ENCODE results near the gene TOLLIP.

TOLLIP gene

DNA sequence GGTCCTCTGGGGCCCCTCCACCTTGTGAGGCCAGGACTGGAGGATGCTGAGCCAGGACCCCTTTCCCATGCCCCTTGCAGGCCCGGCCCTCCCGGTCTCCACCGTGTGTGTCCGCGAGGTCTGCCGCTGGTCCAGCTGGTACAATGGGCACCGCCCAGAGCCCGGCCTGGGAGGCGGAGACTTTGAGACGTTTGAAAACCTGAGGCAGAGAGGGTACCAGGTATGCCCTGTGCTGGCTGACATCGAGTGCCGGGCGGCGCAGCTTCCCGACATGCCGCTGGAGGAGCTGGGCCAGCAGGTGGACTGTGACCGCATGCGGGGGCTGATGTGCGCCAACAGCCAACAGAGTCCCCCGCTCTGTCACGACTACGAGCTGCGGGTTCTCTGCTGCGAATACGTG is 68.7 kb downstream of the TOLLIP start:
- no peak for DNase-seq

DNA sequence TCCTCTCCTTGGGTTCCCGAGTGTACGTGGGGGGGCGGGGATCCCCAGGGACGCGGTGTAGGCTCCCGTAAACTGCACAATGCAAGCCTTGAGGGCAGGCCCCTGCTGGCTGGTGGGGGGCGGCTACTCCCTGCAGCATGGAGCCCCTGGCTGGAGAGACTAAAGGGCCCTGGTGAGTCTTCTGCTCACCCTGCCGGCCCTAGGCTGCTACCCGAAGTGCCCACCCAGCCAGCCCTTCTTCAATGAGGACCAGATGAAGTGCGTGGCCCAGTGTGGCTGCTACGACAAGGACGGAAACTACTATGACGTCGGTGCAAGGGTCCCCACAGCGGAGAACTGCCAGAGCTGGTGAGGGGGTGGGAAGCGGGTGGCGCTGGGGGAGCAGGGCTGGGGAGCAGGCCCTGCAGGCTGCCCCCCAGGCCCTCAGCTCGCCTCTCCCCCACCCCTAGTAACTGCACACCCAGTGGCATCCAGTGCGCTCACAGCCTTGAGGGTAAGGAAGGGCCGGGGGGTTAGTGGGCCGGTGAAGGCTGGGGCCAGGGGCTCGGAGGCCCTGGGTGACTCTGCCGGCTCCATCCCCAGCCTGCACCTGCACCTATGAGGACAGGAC is 69.7 kb downstream of the TOLLIP start:
- DNase-seq, result no peak

DNA sequence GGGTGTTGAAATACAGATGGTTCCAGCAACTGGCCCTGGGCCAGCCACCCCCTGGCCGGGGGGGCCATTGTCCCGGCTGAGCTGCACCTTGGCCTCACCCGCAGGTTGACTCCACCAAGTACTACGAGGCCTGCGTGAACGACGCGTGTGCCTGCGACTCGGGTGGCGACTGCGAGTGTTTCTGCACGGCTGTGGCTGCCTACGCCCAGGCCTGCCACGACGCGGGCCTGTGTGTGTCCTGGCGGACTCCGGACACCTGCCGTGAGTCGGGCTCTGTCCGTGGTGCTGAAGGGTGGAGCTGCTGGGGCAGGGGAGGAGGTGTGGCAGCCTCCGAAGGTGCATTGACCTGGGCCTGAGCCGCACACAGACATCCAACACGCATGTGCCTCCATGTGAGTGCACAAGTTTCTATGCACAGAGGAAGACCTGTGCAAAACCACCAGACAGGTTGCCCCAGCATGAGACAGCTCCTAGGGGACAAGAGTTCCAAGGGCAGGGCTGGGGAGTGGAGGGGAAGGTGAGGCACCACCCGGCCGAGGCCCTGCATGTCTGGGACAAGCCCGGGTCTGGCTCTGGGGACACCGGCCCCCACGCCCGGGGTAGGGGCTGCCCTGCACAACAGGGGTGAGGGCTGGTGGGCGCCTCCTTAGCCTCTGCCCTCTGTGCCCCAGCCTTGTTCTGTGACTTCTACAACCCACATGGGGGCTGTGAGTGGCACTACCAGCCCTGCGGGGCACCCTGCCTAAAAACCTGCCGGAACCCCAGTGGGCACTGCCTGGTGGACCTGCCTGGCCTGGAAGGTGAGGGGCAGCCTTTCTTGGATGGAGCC is 70.5 kb downstream of the TOLLIP start:
- no peak for DNase-seq

DNA sequence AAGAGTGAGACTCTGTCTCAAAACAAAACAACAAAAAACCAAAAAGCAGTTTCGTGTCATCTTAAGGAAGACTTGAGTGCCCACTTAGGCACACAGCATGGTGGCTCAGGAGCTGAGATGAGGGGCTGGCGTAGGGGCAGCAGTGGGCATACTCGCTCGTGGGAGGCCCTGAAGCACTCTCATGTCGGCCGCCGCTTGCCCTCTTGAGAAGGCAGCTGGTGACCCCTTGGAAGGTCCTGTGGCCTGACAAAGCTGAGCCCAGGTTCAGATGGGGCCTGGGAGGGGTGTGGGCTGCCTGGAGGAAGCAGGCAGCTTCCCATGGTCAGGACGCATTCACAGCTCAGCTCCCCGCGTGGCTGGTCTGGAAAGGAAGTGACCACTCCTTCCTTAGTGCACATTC is 71.6 kb downstream of the TOLLIP start:
- no peak for DNase-seq

DNA sequence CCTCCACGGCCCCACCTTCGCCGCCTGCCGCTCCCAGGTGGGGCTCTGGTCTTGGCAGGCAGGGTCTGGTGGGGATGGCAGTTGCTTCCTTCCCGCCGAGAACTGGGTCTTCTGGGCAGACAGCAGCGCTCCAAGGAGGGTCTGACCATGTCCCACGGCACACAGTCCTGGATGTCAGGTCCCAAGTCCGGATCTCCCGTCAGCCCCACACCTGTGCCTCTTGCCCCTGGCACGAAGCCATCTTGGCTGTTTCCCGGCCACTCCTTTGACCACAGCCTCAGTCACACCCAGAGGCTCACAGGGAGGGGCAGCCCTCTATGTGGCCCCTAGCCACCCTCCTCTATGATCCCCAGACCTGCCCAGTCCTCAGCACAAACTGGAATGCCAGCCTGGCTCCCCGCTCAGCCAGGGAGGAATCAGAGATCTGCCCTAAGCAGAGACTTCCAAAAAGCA is 72.3 kb downstream of the TOLLIP start:
- DNase-seq, result no peak

DNA sequence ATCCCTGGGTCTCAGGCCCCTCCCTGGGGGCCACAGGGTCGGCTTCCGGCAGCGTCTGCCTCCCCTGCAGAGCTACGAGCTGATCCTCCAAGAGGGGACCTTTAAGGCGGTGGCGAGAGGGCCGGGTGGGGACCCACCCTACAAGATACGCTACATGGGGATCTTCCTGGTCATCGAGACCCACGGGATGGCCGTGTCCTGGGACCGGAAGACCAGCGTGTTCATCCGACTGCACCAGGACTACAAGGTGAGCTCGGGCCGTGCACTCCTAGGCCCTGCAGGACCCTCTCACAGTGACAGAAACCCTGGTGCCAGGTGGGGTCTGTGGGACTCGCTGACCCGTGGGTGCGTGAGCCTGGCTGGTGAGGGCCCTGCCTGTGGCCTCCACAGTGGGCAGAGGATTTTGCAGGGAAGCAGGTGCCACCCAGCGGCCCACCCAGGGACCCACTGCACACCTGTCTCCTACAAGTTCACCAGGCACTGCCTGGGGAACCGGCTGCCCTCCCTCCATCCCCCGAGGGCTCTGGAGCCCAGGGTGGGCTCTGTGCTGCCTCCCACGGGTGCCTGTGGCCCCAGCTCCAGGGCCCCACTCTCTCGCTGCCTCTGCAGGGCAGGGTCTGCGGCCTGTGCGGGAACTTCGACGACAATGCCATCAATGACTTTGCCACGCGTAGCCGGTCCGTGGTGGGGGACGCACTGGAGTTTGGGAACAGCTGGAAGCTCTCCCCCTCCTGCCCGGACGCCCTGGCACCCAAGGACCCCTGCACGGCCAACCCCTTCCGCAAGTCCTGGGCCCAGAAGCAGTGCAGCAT is 72.9 kb downstream of the TOLLIP start:
- no peak for DNase-seq

DNA sequence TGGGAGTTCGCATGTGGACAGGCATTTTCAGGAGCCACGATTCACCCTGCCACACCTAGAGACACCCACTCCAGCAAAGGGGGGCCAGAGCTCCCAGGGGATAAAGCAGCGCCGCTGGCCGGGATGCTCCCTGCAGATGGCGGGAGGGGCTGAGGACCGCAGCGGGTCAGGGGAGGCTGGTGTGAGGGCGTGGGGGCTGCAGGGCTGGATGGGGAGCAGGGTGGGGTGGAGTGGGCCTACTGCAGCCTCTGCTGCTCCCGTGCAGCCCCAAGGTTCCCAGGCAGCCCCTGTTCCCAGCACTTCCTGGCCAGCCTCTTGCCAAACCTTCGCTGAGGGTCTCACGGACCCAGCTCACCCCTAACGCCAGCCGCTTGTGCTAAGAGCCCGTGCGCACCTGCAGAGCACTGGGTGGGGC is 73.5 kb downstream of the TOLLIP start:
- DNase-seq, result no peak

DNA sequence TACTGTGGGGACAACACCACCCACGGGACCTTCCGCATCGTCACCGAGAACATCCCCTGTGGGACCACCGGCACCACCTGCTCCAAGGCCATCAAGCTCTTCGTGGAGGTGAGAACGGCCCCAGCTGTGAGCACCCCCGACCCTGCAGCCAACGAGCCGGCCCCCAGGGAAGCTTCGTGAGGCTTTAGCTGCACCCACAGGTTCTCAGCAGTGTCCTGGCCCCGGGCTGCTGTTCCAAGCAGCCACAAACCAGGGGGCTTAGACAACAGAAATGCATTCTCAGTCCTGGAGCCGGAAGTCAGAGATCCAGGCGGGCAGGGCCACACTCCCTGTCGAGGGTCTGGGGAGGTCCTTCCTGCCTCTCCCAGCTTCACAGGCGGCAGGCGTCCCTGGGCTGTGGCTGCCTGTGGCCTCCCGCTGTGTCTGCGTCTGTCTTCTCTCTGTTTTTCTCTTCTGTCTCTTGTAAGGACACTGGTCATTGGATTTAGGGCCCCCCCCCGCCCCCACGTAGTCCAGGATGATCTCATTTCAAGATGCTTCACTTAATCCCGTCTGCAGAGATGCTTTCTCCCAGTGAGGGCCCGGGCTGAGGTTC is 74.0 kb downstream of the TOLLIP start:
- no peak for DNase-seq

DNA sequence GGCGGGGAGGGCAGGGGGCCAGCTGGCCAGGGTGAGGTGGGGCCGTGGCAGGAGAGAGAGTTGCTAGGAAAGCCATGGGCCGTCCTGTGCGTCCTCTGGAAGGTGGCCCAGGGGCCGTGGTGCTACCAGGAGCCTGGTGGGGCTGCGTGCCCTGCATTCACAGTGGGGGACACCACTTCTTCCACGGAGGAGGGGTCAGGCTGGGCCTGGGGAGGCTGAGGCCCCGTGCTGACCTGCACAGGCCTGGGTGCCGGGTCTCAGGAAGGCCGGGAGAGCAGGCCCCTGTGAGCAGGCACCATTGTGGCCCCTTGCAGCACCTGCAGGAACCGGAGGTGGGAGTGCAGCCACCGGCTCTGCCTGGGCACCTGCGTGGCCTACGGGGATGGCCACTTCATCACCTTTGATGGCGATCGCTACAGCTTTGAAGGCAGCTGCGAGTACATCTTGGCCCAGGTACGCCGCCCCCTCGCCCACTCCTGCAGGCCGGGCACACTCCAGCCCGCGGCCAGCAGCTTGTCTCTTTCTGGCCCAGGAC is 74.6 kb downstream of the TOLLIP start:
- no peak for DNase-seq

DNA sequence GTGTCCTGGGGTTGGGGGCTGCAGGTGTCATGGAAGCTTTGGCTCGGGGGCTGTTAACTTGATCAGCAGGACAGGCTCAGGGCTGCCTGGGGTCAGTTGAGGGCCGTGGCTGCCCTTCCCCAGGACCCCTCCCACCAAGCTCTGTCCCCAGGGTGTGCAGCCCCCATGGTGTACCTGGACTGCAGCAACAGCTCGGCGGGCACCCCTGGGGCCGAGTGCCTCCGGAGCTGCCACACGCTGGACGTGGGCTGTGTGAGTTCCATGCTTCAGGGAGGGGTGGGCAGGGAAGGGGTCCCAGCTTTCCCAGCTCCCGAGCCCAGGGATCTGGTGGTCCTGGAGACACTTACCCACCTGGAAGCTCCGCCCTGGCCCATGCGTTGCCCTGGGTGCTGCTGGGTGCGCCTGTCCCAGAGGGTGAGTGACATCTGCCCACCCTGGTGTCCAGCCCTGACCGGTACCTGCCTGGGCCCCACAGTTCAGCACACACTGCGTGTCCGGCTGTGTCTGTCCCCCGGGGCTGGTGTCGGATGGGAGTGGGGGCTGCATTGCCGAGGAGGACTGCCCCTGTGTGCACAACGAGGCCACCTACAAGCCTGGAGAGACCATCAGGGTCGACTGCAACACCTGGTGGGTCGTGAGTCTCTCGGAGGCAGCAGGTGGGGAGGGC is 75.2 kb downstream of the TOLLIP start:
- no peak for DNase-seq

DNA sequence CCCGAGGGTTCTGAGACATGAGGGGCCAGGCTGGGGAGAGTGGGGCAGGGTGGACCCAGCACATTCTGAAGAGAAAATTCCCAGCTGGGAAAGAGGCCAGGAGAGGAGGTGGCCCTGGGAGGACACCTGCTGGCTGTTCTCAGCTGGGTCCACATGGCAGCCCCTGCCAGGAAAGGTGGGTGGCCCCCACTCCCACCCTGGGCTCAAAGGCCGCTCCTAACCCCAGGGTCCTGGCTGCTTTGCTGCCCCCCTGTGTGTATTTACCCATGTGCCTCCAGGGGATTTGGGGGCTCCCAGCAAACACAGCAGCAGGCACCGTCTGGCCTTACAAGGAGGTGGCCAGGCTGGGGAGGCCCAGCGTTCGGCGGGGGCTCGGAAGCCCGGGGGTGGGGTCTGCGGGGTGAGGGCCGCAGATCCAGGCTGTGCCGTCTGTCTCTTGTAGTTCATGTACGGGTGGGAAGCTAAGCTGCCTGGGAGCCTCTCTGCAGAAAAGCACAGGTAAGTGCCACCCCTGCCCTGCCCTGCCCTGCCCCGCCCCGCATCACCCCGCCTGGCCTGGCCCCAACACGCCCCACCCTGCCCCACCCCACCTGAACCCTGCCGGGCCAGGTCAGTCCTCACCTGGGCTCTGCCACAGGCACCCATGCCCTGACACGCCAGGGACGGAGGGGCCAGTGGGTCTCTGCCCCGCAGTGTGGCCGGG is 75.9 kb downstream of the TOLLIP start:
- DNase-seq, result no peak

DNA sequence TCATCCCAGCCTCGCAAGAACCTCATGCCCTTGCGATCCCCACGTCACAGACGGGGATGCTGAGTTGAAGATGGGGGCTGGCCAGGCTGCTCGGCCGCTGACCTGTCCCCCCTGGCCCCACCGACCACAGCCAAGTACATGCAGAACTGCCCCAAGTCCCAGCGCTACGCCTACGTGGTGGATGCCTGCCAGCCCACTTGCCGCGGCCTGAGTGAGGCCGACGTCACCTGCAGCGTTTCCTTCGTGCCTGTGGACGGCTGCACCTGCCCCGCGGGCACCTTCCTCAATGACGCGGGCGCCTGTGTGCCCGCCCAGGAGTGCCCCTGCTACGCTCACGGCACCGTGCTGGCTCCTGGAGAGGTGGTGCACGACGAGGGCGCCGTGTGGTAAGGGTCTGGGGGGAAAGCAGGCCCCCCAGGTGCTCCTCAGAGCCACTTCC is 76.5 kb downstream of the TOLLIP start:
- DNase-seq, result no peak

DNA sequence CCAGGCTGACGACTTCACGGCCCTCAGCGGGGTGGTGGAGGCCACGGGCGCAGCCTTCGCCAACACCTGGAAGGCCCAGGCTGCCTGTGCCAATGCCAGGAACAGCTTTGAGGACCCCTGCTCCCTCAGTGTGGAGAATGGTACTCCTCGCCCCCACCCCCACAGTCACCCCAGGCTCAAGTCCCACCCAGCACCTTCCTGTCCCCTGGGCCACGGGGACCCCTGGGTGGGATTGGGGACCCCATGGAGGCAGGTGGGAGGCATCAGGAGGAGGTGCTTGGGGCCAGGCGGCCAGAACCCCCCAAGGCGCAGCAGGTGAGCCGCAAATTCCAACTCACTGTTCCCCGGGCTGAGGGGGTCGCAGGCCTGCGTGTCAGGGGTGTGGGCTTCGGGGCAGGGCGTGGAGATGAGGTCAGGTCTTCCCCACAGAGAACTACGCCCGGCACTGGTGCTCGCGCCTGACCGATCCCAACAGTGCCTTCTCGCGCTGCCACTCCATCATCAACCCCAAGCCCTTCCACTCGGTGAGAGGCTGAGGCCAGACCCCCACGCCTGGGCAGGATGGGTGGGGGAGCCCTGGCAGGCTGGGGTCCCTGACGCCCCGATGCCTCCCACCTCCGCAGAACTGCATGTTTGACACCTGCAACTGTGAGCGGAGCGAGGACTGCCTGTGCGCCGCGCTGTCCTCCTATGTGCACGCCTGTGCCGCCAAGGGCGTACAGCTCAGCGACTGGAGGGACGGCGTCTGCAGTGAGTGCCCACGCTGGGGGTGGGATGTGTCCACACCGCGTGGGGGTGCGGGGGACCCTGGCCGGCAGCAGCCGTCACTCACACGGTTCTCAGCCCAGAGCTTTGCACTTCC is 77.2 kb downstream of the TOLLIP start:
- no peak for DNase-seq

DNA sequence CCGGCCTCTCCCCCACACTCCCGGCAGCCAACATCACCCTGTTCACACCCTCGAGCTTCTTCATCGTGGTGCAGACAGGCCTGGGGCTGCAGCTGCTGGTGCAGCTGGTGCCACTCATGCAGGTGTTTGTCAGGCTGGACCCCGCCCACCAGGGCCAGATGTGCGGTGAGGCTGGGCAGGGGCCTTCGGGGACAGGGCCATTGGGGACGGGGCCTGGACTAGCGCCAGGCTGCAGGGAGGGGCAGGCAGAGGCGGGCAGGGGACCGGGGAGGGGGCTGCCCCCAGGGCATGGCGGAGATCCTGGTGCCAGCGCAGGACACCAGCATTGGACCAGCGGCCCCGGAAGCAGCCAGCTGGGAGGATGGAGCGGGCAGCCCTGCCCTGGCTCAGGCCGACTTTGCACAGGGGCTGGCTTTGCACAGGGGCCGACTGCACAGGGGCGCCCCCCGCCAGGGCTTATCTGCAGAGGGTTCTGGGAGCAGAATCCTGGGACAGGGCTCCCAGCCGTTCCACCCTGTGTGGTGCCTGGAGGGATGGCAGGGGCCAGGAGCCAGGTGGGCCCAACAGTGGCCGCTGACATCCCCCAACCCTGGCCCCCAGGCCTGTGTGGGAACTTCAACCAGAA is 77.9 kb downstream of the TOLLIP start:
- no peak for DNase-seq

DNA sequence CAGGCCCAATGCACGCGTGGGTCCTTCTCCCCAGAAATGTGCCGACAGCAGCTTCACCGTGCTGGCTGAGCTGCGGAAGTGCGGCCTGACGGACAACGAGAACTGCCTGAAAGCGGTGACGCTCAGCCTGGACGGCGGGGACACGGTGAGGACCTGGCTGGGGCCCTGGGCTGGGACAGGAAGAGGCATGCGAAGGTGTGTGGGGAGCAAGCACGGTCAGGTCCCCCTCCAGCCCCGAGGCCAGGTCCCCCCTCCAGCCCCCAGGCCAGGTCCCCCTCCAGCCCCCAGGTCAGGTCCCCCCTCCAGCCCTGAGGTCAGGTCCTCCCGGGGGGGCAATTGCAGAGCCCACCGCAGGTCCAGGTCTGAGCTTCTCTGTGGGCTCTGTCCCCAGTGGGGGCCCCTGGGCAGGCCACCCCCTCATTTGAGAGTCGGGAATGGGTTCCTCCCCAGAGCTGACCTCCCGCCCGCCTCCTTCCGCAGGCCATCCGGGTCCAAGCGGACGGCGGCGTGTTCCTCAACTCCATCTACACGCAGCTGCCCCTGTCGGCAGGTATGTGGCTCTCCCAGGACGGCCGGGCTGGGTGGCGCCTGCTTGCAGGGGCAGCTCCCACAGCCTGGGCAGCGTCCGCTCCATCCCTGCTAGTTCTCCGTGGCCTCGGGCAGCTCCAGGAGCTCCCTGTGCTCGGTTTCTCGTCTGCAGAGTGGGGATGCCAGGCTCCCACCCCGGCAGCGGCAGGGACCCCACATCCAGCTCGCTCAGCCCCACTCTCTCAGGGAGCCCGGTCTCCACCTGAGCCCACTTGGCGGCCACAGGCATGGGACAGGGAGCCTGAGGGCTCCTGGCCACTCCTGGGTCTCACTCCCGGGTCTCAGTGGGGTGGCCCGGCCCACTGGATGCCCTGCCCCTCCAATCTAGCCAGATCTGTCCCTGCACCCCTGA is 78.7 kb downstream of the TOLLIP start:
- no peak for DNase-seq

DNA sequence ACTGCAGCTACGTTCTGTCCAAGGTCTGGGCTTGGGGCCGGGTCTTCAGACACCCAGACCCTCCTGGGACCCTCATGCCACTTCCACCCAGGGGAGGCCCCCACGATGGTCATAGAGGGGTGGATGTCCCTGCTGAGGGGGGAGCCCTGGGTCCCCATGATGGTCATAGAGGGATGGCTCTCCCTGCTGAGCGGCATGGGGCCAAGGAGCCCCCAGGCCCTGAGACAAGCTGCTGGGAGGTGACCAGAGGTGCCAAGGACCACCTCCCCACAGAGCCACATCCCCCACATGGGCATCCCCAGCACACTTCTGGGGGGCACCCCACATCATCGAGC is 79.3 kb downstream of the TOLLIP start:
- DNase-seq, result no peak

DNA sequence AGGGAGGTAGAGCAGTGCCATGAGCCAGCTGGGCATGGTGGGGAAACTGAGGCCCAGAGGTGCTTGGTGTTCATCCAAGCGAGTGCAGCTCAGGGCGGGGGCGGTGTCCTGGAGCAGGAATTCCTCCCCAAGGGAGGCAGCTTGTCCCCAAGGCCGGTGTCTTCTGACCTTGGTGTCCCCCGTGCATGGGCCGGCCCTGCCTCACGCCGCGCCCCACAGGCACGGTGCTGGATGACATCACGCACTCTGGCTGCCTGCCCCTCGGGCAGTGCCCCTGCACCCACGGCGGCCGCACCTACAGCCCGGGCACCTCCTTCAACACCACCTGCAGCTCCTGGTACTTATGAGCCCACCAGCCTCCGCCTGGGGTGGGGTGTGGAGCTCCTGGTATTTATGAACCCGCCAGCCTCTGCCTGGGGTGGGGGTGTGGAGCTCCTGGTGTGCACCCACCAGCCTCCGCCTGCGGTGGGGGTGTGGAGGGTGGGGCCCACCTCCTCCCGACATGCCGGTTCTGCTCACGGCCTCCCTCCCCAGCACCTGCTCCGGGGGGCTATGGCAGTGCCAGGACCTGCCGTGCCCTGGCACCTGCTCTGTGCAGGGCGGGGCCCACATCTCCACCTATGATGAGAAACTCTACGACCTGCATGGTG is 79.8 kb downstream of the TOLLIP start:
- no peak for DNase-seq

DNA sequence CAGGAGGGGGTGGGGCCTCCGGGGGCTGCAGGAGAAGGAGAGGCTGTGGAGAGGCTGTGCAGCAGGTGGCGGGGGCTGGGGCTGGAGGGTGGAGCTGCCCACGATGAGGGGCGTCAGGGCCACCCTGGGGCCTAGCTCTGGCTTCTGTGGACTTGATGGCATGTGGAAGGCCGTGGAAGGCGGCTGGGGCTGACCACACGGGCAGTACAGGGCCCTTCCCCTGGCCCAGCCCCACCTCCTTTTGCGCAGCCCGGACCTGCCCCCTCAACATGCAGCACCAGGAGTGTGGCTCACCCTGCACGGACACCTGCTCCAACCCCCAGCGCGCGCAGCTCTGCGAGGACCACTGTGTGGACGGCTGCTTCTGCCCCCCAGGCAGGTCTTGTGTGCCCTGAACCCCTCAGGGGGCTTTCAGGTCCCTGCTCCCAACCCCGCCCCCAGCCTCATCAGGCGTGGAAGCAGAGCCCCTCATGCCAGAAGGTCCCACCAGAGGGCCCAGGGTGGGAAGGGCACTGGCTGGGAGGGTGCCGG is 80.4 kb downstream of the TOLLIP start:
- DNase-seq, result no peak

All from SHP77 treated with DMSO at 0.1 percent for 48 hours (cell line).